NOMO-1 treated with DMSO at 0.1 percent for 48 hours (cell line): Measurements from ENCODE around the gene IRF7.

Source experiments
- DNase-seq: peaks from one replicate; lab custom pipeline; 2025; ENCODE audit not compliant: unreplicated experiment; lab: John Stamatoyannopoulos, UW

IRF7 gene

GRCh38 chr11:565921-566509, 49.7 kb downstream of the IRF7 start:
- no peak for DNase-seq

- no peak for DNase-seq
These were observed 51.8 kb downstream of the IRF7 start for GRCh38 chr11:563812-564578.

DNA sequence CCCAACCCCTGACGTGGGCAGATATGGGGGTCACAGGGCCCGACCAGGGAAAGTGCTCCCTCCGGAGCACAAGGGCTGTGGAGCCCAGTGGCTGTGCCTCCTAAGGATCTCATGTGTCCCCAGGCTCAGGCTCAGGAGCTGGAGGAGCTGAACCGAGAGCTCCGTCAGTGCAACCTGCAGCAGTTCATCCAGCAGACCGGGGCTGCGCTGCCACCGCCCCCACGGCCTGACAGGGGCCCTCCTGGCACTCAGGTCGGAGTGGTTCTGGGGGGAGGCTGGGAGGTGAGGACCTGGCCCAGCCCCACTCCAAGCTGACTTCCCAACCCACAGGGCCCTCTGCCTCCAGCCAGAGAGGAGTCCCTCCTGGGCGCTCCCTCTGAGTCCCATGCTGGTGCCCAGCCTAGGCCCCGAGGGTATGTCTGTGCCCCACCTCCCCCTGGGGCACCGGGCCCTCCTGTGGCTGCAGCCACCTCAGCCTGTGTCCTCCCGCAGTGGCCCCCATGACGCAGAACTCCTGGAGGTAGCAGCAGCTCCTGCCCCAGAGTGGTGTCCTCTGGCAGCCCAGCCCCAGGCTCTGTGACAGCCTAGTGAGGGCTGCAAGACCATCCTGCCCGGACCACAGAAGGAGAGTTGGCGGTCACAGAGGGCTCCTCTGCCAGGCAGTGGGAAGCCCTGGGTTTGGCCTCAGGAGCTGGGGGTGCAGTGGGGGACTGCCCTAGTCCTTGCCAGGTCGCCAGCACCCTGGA, 52.5 kb downstream of the IRF7 start:
- DNase-seq = no peak
